ENCODE measurements around the gene NOVA2.
A peak's percentile ranks its signal among the peaks of the same experiment; 100 is the strongest.

The NOVA2 gene, protein sequence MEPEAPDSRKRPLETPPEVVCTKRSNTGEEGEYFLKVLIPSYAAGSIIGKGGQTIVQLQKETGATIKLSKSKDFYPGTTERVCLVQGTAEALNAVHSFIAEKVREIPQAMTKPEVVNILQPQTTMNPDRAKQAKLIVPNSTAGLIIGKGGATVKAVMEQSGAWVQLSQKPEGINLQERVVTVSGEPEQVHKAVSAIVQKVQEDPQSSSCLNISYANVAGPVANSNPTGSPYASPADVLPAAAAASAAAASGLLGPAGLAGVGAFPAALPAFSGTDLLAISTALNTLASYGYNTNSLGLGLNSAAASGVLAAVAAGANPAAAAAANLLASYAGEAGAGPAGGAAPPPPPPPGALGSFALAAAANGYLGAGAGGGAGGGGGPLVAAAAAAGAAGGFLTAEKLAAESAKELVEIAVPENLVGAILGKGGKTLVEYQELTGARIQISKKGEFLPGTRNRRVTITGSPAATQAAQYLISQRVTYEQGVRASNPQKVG

DNA sequence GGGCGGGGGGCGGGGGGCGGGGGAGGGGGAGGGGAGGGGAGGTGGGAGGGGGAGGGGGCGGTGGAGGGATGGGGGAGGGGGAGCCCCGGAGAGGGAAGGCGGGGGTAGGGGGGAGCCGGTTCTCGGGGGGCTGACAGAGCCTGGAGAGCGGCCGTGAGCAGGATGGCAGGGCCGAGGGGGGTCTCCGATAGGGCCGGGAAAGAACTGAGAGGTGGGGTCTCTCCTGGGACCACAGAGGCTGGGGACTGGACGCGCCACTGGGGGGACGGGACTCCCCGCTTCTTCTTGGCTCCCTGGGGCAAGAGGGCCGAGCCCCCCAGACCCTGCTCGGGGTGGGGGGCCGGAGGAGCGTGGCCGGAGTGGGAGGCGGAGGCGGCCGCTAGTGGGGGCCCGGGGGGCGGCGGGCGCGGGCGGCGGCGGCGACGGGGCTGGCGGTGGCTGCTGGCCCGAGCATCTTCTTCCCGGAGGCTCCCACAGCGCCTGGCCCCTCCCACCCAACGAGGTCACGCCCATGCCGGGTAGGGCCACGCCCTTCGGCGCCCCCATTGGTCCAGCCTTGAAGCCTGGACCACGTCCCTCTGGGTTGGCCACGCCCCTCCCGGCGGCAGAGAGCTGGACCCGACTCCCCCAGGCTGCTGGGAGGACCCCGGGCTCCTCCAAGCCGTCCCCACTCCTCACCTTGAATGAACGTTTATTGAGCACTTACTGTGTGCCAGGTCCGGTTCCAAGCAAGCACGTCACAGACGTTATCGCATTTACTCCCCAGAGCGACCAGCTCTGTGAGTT is at the start of gene NOVA2:
TSS of gene NOVA2 (minus strand) at position 313 of the 786 bp plus-strand sequence. CDS start 514 bp downstream, outside the sequence.
- peak; percentile 24 to 33 for DNase-seq (ENCODE audit: extremely low read depth in 1 of 2, low read depth in 1 of 2)

DNA sequence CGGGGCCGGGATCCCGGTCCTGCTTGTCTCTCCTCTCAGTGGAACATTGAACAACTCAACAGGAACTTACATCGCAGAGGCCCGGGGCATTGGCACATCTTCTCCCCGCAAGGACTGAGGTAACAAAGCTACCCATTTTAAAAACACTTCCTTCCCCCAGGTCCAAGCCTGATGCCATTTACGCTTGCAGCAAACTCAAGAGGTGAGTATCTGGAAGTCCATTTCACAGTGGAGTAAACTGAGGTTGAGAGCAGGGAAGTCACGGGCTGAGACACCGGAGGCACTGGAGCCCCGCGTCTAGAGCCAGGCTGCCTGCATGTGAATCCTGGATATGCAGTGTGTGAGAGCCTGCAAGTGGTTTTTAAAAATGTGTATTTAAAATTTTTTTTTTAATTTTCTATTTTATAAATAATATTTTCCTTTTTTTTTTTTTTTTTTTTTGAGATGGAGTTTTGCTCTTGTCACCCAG is 49.7 kb upstream of the NOVA2 start:
- no peak for DNase-seq (ENCODE audit: extremely low read depth in 1 of 2, low read depth in 1 of 2)

GRCh38 chr19:46022431-46023310 is 49.0 kb upstream of the NOVA2 start, which contains the start of gene PGLYRP1:
TSS of gene PGLYRP1 (minus strand) at chr19:46023053. CDS start at chr19:46023021, 32 bp downstream.
- no peak for DNase-seq (ENCODE audit: extremely low read depth in 1 of 2, low read depth in 1 of 2)

DNA sequence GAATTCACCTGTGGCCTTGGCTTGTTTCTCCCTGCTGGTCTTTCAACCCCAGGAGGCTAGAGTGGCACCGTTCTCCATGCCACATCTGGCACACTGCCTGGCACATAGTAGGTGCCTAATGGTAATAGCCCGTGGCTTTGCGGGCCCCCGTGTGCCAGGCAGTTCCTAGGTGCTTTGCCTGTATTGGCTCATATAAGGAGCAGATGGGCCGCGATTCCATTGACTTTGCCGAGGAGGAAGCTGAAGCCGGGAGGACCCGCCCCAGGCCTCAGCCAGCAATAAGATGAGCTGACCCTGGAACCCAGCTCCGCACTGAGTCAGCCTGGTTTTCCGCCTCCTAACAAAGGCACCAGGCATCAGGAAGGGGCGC is 48.4 kb upstream of the NOVA2 start:
- DNase-seq (ENCODE audit: extremely low read depth in 1 of 2, low read depth in 1 of 2) = no peak

GRCh38 chr19:46021531-46022041 is 47.9 kb upstream of the NOVA2 start:
- DNase-seq (ENCODE audit: extremely low read depth in 1 of 2, low read depth in 1 of 2) = no peak

DNA sequence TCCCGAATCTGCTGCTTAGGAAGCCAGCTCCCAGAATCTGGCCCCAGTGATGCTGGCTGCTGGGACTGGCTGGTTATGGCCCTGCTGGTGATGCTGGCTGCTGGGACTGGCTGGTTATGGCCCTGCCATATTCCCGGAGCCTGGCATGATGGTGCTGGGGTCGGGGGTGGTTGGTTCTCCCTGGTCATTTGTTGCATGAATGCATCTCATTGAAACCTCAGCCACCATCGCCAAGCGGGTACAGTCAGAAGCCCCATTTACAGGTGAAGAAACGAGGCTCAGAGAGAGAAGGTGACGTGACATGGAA is 47.1 kb upstream of the NOVA2 start:
- DNase-seq (ENCODE audit: extremely low read depth in 1 of 2, low read depth in 1 of 2) = no peak

GRCh38 chr19:46019270-46019669 is 45.6 kb upstream of the NOVA2 start:
- no peak for DNase-seq (ENCODE audit: extremely low read depth in 1 of 2, low read depth in 1 of 2)

DNA sequence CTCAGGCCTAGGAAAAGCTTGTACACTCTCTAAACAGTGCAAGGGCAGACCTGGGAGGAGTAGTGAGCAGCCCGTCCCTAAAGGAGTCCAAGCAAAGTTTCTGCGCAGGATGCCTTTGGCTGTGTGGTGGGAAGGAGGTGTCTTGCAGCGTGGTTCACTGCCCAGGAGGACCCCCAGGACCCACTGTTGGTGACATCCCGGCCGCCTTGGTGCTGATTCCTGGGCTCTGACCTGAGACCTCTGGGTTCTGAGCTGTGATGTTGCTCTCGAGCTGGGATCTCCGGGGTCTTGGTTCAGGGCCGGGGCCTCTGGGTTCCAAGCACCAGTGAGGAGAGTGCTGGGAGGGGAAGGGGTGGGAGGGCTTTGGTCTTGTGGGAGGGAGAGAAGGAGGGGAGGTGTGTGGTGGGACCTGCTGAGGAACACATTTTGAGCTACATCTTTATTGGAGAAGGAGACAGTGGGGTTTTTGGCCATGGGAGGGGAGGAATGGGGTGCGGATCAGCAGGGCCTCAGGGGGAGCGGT is 45.1 kb upstream of the NOVA2 start:
- no peak for DNase-seq (ENCODE audit: extremely low read depth in 1 of 2, low read depth in 1 of 2)

DNA sequence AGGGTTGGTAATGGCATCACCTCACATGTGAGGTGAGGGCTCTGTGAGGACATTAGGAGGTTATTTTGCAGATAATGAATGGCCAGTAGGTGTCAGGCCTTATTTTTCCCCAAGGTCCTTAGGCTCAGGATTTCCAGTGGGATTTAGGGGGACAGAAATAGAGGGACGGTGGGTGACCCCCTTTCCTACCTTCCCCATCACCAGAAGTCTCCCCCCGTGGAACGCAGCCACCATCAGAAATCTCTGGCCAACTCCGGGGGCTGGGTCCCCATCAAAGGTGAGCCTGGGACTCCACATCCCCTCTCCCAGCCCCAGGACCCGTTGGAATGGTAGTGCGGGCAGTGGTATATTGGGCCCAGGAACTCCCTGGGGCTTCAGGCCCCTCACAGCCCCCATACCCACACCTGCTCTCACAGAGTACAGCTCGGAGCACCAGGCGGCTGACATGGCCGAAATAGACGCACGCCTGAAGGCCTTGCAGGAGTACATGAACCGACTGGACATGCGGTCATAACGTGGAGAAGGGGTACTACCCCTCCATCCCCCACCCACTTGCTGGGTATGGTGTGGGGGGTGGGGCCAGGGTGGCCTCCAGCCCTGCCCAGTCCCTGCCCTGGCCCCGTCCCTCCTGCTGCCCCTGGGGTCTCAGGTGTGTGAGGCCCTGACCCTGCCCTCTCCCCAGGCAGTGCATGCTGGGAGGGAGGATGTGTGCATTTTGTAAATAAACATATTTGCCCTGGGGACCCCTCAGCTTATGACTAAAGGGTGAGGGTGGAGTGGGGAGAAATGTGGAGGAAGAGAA is 44.4 kb upstream of the NOVA2 start:
- DNase-seq (ENCODE audit: extremely low read depth in 1 of 2, low read depth in 1 of 2) = no peak

DNA sequence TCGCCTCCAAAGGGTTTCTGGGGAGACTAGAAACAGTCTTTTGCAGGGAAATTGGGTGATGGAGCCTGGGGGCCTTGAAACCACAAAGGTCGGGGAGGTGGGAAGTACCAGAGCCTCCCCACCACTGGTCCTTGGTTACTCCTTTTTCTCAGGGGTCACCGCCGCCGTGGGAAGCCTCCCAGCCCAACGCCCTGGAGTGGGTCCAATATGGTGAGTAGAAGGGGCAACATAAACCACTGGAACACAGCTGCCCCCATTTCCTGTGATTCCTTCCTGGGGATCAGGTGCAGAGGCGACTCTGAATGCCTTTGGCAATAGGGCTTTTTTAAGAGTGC is 43.4 kb upstream of the NOVA2 start:
- no peak for DNase-seq (ENCODE audit: extremely low read depth in 1 of 2, low read depth in 1 of 2)

- peak; percentile 55 to 64 for DNase-seq (ENCODE audit: extremely low read depth in 1 of 2, low read depth in 1 of 2)
Observed at GRCh38 chr19:46016426-46017094, 42.9 kb upstream of the NOVA2 start.

GRCh38 chr19:46015687-46016425 is 42.2 kb upstream of the NOVA2 start:
- DNase-seq (ENCODE audit: extremely low read depth in 1 of 2, low read depth in 1 of 2) = peak in 1 of 2 donors; percentile 25

- peak in 1 of 2 donors; percentile 37 for DNase-seq (ENCODE audit: extremely low read depth in 1 of 2, low read depth in 1 of 2)
Observed at GRCh38 chr19:46014941-46015686, 41.4 kb upstream of the NOVA2 start.

- DNase-seq (ENCODE audit: extremely low read depth in 1 of 2, low read depth in 1 of 2) = no peak
Observed at GRCh38 chr19:46014534-46014933, 40.9 kb upstream of the NOVA2 start.

GRCh38 chr19:46009530-46010510 is 36.2 kb upstream of the NOVA2 start:
- peak in 1 of 2 donors; percentile 37 for DNase-seq (ENCODE audit: extremely low read depth in 1 of 2, low read depth in 1 of 2)

- DNase-seq (ENCODE audit: extremely low read depth in 1 of 2, low read depth in 1 of 2) = no peak
Observed at GRCh38 chr19:46006411-46006810, 32.7 kb upstream of the NOVA2 start.

All from stimulated activated CD8-positive, alpha-beta memory T cell treated with anti-CD3 and anti-CD28 coated beads, Interleukin-7, amount 100 ng/mL, for 48 hours (primary cell).